GM18498 (cell line): ENCODE results near the gene CLCF1.
"Not testable (repeated sequence)": the region's sequence is repeated elsewhere in the genome, so short reads cannot be mapped to it uniquely, and the experiment has no call there.

Experiments used
- ATAC-seq: cut with Tn5 transposase; IDR thresholded peaks from one replicate; pipeline ENCODE4 v1.9.1; 2021; ENCODE audit warnings: mild to moderate bottlenecking, moderate library complexity; ENCODE audit not compliant: unreplicated experiment

CLCF1 gene

GRCh38 chr11:67409261-67409666 is 35.9 kb upstream of the CLCF1 start:
- peak; percentile 50 for ATAC-seq

- ATAC-seq = peak; percentile 8
Observed at GRCh38 chr11:67408437-67409200, 35.2 kb upstream of the CLCF1 start.

GRCh38 chr11:67407688-67408163 is 34.3 kb upstream of the CLCF1 start:
- ATAC-seq = no peak

GRCh38 chr11:67406969-67407687 is 33.7 kb upstream of the CLCF1 start:
- no peak for ATAC-seq

- ATAC-seq = no peak
Observed at GRCh38 chr11:67406420-67406968, 33.1 kb upstream of the CLCF1 start.

- no peak for ATAC-seq
Observed at GRCh38 chr11:67405688-67406339, 32.4 kb upstream of the CLCF1 start.

- no peak for ATAC-seq
Observed at GRCh38 chr11:67405196-67405567, 31.8 kb upstream of the CLCF1 start.

GRCh38 chr11:67404515-67405195 is 31.3 kb upstream of the CLCF1 start:
- no peak for ATAC-seq

- ATAC-seq = not testable (repeated sequence)
Observed at GRCh38 chr11:67403085-67403484, 29.7 kb upstream of the CLCF1 start.

GRCh38 chr11:67402192-67402839 is 28.9 kb upstream of the CLCF1 start:
- ATAC-seq = not testable (repeated sequence)

GRCh38 chr11:67401495-67402191 is 28.2 kb upstream of the CLCF1 start, which contains the start of gene PPP1CA:
Gene PPP1CA (minus strand): TSS chr11:67401858. CDS start chr11:67401782, 76 bp downstream.
- ATAC-seq = peak; percentile 78

- ATAC-seq = no peak
Observed at GRCh38 chr11:67400942-67401494, 27.6 kb upstream of the CLCF1 start.

GRCh38 chr11:67400251-67400941 is 27.0 kb upstream of the CLCF1 start:
- ATAC-seq = no peak

GRCh38 chr11:67398661-67399563 is 25.5 kb upstream of the CLCF1 start:
- no peak for ATAC-seq

- ATAC-seq = no peak
Observed at GRCh38 chr11:67397986-67398660, 24.7 kb upstream of the CLCF1 start.

GRCh38 chr11:67397536-67397935 is 24.1 kb upstream of the CLCF1 start:
- ATAC-seq = no peak
